HG03066 (cell line): ENCODE results near the gene INTS13.
"Not testable (repeated sequence)": the region's sequence is repeated elsewhere in the genome, so short reads cannot be mapped to it uniquely, and the experiment has no call there.

Experiments used
- ATAC-seq: cut with Tn5 transposase; IDR thresholded peaks from one replicate; pipeline ENCODE4 v1.9.1; 2021; ENCODE audit warnings: low read depth; ENCODE audit not compliant: unreplicated experiment

INTS13 gene, protein sequence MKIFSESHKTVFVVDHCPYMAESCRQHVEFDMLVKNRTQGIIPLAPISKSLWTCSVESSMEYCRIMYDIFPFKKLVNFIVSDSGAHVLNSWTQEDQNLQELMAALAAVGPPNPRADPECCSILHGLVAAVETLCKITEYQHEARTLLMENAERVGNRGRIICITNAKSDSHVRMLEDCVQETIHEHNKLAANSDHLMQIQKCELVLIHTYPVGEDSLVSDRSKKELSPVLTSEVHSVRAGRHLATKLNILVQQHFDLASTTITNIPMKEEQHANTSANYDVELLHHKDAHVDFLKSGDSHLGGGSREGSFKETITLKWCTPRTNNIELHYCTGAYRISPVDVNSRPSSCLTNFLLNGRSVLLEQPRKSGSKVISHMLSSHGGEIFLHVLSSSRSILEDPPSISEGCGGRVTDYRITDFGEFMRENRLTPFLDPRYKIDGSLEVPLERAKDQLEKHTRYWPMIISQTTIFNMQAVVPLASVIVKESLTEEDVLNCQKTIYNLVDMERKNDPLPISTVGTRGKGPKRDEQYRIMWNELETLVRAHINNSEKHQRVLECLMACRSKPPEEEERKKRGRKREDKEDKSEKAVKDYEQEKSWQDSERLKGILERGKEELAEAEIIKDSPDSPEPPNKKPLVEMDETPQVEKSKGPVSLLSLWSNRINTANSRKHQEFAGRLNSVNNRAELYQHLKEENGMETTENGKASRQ

DNA sequence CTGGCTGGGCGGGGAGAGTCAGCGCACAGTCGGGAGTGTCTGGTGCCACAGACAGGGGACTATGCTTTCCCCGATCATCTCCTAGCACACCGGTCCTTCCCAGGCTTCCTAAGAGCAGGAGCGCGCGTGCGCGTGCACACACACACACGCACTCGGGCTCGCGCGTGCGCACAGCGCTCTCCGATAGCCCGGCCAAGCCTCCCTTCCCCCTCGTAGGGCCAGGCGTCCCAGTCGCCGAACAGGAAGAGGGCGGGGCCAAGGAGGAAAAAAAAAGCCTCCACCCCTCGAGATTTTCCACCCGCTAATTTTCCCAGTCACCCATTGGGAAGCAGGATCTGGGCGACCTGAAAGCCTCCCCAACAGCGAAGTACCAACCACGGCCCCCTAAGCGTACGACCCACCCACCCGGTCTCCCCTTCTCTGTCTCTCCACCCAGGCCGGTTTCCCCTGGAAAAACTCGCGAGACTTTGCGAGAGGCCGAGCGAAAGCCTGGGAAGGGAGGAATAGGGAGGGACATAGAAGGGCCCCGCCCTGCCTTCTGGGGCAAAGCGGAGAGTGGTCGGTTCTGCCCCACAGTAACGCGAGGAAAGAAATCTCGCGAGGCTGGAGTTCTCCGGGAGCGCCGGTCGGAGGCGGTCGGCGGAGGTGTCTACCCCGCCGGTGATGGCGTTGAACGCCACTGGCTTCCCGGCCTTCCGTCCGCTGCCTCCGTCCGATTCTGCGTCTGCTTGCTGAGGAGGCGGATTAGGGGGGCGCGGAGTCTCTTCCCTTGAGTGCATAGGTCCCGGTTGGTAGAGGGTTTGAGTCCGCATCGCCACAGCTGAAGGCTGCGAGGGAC, at the start of gene INTS13, which contains the start of gene FGFR1OP2:
Gene INTS13 (minus strand): TSS at position 119 of the 838 bp plus-strand sequence. CDS start 1,178 bp downstream, outside the sequence.
Gene FGFR1OP2 (plus strand): TSS at position 608 of the 838 bp plus-strand sequence. CDS start 15,689 bp downstream, outside the sequence.
- peak; percentile 82 for ATAC-seq

DNA sequence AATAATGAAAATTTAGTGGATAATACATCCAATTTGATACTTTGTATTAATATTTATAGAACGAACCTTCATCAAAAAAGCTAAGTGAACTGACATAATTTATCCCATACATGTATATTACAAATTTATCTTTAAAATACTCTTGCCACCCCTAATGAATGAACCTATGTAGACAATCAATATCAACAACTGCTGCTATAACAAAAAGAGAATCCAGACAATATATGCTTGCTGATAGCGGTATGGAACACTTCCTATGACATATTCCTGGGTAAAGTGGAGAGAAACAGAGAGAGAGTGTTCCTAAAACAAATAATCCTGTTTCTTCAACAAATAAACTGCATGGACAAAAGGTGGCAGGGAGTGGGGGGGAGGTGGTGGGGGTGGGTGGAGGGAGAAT, 45.1 kb upstream of the INTS13 start:
- no peak for ATAC-seq

DNA sequence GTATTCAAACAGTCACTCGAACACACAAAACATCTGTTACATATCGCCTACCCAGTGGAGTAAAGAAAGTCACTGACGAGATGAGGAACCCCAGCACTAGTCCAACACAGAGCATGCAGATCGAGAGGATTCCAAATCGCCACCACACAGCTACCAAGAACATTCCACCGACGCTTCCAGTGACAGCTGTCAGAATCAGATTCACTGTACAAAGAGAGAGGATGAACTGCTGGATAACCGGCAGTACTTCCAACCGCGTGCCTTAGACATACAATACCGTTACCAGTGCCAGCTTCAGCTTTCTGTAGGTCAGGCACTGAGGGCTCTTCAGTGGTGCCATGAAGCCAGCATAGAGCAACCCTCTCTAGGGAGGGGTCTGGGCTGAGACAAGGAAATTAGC, 42.0 kb upstream of the INTS13 start:
- no peak for ATAC-seq

DNA sequence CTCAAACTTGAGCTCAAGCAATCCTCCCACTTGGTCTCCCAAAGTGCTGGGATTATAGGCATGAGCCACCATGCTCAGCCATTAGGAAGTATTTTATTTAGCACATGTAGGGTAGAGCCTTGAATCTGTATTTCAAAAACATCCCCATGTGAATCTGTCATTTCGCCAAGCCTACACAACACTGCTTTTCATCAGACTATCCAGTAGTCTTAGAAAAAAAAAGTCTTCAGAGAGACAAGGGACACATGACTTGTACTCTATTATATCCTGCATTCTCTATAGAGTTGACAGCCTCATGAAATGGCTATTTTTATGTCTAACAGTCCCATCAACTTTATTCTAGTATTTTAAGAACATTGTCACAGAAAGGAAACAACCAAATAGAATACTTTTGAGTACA, 41.0 kb upstream of the INTS13 start:
- no peak for ATAC-seq

DNA sequence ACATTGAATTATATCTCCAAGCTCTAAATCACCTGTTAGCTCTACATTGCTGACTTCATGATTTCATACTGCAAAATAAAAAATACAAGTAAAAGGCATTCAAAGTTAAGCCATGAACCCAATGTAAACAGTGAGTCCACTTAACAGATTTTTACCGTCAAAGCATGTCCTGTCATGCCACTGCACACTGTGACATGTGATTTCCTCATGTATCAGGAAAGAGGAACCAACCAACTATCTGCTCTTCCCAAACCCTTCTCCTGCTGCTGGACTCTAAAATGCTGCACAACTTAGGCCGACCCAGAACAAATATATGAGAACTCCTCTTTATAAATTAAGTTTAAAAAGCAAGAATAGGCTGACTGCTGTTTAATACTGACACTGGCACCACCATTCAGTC, 38.9 kb upstream of the INTS13 start:
- no peak for ATAC-seq

DNA sequence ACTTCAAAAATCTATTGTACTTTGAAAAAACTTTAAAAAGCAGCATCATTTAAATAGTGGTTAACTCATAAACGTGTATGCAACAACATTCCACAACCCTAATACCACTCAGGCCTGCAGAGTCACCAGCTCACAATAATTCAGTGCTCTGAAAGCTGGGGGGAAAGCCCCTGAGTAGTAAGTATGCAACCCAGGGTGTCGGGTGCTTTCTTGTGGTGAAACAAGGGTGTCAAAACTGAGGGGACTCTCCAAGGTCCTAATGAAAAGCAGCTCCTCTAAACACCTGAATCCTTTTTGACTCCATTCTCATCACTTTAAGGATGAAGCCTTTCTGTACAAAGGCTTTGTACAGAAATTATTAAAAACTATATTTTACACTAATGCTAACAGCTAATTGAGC, 34.2 kb upstream of the INTS13 start:
- peak; percentile 90 for ATAC-seq

DNA sequence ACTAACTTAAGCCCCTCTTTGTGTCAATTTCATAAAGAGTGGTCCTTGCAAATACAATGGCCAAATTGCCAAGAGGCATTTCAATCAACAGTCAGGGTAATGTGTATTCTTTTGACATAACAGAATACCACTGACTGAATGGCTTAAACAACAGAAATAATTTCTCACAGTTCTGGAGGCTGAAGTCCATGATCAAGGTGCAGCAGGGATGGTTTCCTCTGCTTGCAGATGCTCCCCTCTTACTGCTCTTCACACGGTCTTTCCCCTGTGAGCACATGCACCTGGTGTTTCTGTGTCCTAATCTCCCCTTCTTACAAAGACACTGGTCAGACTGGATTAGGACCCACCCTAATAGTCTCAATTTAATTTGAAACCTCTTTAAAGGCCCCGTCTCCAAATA, 32.4 kb upstream of the INTS13 start:
- ATAC-seq = no peak

DNA sequence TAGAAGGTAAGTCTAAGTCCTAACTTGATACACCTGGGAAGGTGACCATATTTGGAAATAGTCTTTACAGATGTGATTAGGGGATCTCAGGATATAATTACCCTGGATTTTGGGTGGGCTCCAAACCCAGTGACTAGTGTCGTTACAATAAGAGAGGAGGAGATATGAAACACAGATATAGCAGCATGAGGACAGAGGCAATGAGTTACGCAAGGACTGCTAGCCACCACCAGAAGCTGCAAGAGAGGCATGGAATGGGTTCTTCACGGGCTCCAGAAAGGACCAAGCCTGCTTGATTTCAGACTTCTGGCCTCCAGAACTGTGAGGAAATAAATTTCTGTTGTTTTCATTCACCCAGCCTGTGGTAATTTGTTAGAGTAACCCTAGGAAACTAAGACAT, 29.1 kb upstream of the INTS13 start:
- no peak for ATAC-seq

DNA sequence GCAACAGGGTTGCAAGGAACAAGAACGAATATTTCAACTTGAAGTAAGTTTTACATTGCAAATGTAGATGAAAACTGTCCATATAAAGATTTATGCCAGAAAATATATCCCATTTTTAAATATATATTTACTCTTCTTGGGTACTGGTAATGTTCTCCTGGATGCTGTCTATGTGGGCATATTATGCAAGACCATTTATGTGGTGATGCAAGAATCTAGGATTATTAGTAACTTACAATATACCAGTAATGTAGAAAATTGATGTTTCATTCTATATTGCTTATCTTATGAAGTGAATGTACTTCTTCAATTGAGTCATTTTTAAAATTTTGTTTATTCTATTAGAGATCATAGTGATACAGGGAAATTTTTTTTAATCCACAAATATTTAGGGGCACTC, 25.6 kb upstream of the INTS13 start:
- ATAC-seq = no peak

DNA sequence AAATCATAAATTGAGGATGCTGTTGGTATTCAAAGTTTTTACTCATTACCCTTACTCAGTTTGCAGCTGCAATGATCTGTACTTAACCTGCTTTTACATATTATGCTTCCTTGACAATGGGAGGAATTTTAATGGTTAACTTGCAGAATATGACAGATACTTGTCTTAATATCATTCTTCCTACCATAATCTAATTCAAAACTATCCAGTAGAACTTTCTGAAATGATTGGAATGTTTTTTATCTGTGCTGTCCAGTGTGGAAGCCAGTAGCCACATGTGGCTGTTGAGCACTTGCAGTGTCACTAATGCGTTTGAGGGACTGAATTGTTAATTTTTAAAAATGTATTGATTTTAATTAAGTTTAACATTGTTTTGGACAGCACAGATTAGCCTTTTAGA, 24.0 kb upstream of the INTS13 start:
- no peak for ATAC-seq

DNA sequence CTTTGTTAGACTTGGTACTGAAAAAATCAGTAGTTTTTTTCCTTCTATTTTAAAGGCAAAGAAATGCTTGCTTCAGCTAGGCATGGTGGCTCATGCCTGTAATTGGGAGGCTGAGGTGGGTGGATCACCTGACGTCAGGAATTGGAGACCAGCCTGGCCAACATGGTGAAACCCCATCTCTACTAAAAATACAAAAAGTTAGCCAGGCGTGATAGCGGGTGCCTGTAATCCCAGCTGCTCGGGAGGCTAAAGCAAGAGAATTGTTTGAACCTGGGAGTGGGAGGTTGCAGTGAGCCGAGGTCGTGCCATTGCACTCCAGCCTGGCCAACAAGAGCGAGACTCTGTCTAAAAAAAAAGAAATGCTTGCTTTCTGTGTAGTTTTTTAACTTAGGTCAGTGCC, 23.6 kb upstream of the INTS13 start:
- ATAC-seq = not testable (repeated sequence)

DNA sequence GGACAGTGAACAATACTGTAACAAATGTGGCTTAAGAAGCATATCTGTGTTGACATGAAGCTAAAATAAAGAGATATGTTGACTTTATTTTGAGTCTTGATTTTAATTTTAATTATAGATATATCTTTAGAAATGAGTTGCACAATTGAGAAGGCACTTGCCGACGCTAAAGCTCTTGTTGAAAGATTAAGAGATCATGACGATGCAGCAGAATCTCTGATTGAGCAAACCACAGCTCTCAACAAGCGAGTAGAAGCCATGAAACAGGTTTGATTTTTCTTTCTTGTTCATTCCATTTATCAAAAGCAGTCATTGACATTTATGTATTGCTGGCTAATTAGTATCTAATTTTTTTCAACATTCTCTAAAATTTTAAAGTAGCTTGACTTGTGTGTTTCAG, 16.2 kb upstream of the INTS13 start:
- no peak for ATAC-seq

DNA sequence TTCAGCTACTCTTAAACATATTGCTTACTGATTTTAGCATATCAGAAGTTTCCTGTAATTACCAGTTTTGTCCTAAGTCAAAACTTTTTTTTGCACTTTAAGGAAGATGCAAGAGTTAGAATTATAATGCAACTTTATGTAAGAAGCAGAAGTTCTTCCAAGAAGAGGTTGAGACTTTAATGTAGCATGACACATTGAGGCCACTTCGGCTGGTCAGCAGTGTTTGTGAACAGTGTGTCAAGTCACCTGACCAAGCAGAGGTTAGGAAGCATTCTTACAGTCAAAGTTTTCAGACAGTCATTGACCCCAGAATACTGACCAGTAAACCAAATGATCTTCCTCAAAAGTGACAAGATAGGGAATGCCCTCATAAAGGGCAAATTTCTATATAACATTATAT, 15.7 kb upstream of the INTS13 start:
- ATAC-seq = no peak

DNA sequence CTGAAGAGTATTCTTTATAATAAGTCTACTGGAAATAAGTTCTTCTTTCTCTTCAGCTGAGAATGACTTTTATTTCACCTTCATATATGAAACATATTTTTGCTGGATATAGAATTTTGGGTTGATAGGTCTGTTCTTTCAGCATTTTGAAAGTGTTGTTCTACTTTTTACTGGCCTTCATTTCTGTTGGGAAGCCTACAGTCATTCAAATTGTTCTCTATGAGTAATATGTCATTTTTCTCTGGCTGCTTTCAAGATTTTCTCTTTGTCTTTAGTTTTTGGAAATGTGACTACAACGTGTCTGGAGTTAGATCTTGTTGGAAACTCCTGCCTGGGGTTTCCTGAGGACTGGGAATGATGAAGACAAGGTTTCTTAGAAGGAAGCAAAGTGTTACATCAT, 10.5 kb upstream of the INTS13 start:
- no peak for ATAC-seq

DNA sequence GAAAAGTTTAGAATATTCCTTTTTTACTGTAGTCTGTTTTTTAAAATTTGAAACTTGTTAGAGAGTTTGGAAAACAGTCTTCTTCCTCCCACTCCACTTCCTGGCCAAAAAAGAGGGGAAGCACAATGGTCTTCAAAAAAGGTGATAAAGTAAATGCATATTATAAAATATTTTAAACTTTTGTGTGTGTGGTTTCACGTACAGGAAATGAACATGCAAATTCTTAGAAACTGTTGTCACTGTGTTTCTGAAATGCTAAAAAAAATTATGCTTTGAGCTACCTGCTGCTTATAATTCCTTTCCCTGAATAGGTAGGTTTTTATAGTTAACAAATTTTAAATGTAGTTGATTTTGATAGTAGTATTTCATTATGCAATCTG, 3.4 kb upstream of the INTS13 start:
- ATAC-seq = no peak

DNA sequence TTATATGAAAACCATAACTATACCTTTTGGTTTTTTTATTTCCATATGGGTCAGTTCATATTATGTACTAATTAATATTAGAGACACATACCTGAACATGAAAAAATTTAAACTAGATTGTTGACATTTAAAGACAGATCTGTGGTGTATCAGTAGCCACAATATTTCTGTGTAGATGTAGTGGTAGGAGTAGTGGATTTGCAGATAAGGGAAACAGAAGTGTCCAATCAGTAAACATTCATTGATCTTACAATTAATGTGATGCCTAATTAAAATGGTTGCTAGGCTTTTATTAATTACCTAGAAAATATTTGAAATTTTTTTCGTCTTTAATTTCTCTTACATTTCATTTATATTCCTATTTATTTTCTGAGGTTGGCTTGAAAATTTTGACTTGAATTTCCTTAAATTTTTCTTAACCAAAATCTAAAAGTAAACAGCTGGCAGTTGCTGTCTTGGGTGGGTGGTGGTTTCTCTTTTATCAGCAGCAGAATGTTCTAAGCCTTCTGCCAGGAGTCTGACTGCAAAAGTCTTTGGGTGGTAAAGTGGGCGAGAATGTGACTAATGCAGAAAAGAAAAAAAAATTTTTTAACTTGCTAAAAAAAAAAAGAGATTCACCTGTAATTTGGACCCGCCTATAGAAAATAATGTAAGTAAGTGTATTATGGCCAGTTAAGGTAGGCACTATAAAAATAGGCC, 2.9 kb upstream of the INTS13 start:
- ATAC-seq = no peak

DNA sequence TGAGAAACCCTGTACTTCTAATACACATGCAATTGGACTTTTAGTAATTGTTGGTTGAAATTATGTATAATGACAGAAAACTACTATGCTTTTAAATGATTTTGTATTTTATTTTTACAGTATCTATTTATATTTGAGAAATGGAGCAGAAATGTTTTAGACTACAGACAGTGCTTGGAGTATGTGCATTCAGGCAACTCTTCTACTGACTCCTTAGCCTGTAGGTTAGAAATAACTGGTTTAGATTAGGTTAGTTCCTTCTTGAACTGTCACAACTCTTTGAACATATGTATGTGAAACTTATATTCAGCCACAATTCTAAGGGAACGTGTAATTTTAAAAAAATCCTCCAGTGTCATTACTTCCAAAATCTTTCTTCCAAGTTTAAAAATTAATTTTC, 2.2 kb upstream of the INTS13 start:
- no peak for ATAC-seq

DNA sequence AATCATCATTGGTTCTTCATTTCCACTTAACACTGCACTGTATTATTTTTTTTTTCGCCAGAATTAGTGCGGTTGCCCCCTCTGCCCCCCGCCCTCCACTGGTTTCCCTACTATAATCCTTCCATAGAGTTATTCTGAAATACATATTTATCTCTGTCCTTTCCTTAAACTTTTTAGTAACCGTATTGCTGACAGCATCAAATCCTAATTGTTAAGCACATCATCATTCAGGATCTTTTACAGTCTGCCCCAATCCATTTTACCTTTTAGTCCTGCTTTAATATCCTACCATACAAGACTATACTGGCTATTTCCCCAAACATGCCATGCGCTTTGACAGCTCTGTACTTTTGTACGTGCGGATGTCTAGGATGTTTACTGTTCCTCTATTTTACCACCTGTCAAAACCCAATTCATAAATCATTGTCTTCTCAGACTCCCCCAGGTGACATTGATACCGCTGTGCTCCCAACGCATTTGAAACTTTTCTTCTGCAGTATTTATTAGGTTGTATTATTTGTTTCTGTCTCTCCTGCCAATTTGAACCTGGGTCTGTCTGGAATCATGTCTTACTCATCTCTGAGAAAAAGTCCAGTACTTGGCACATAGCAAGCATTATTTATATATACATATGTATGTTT, 1.5 kb upstream of the INTS13 start:
- ATAC-seq = no peak

DNA sequence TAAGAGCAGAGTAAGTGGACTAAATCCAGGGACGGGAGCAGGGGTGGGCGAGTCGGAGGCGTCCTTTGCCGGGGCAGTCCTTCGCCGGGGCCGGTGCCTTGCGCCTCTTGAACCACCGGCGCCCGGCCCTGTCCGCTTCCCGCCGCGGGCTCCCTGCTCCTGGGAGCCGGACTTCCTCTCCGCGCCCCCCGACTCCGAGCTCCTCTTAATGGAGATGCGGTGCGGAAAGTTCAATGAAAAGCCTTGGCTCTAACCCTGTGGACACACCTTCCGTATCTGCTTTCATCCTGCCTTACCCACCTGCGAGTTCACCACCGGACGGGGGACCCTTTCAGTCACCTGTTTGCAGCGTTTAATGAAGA, 901 bp upstream of the INTS13 start:
- ATAC-seq = peak; percentile 15

DNA sequence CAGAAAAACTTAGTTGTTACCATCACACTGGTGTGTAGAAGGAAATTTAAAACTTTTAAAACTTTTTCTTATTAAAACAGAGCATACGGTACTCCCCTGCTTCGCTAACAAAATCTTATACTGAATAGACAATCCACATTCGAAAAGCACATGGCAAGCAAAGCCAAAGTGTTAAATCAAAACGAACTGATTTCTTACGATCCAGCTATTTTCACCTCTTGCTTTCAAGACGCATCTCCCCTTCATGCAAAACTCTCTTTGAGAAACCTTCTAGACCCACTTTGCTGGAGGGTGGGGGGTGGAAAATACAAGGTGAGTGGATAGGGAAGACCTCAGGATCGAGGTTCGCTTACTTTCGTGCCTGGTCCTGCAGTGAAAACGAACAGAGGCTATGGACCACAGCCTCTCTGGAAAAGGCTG, 328 bp downstream of the INTS13 start:
- ATAC-seq = no peak
